H9 (cell line): ENCODE measurements around the gene EPB41L4B. TPM values are rescaled to one million over a fixed set of nuclear protein-coding genes. Genes with fewer than 3 reads are reported as not detected.

Experiments
- DNase-seq: peaks from one replicate; pipeline ENCODE4 v3.0.0-alpha.2; 2017
- H2AFZ ChIP-seq: one replicate; pipeline ENCODE4 v1.6.1; 2013; ENCODE audit warnings: mild to moderate bottlenecking, low read length, control low read depth, moderate library complexity
- H2AK5ac ChIP-seq: 2 replicates; pipeline ENCODE4 v1.6.1; 2013; ENCODE audit warnings: low read length, control low read depth, mixed read lengths; ENCODE audit not compliant: insufficient read length
- H2BK120ac ChIP-seq: one replicate; pipeline ENCODE4 v1.6.1; 2013; ENCODE audit warnings: low read depth, mild to moderate bottlenecking, low read length, control low read depth, inconsistent platforms; ENCODE audit not compliant: poor library complexity, severe bottlenecking
- H2BK12ac ChIP-seq: 2 replicates; pipeline ENCODE4 v1.6.1; 2013; ENCODE audit warnings: low read length, control low read depth, mixed read lengths, low read depth; ENCODE audit not compliant: insufficient read length
- H2BK15ac ChIP-seq: 2 replicates; pipeline ENCODE4 v1.6.1; 2013; ENCODE audit warnings: low read depth, low read length, control low read depth
- H2BK20ac ChIP-seq: one replicate; pipeline ENCODE4 v1.6.1; 2013; ENCODE audit warnings: low read depth, mild to moderate bottlenecking, low read length, control low read depth, inconsistent platforms; ENCODE audit not compliant: poor library complexity, severe bottlenecking
- H2BK5ac ChIP-seq: 2 replicates; pipeline ENCODE4 v1.6.1; 2013; ENCODE audit warnings: low read length, control low read depth, mixed read lengths; ENCODE audit not compliant: insufficient read length
- H3K14ac ChIP-seq: 2 replicates; pipeline ENCODE4 v1.6.1; 2013; ENCODE audit warnings: low read length, control low read depth; ENCODE audit not compliant: insufficient read depth
- H3K18ac ChIP-seq: 2 replicates; pipeline ENCODE4 v1.6.1; 2013; ENCODE audit warnings: low read depth, mild to moderate bottlenecking, mixed read lengths, low read length, control low read depth; ENCODE audit not compliant: insufficient read length
- H3K23ac ChIP-seq: 2 replicates; pipeline ENCODE4 v1.6.1; 2013; ENCODE audit warnings: low read length, control low read depth, mixed read lengths, low read depth; ENCODE audit not compliant: insufficient read length
- H3K23me2 ChIP-seq: 2 replicates; pipeline ENCODE4 v1.6.1; 2013; ENCODE audit warnings: low read depth, mild to moderate bottlenecking, mixed read lengths, low read length, control low read depth; ENCODE audit not compliant: insufficient read length, poor library complexity, severe bottlenecking
- H3K27ac ChIP-seq: 2 replicates; pipeline ENCODE4 v1.5.1; 2013; ENCODE audit warnings: low read length, control low read depth, mixed read lengths, low read depth; ENCODE audit not compliant: insufficient read length
- H3K27me3 ChIP-seq: 2 replicates; pipeline ENCODE4 v1.6.1; 2013; ENCODE audit warnings: low read length, control low read depth, inconsistent platforms; ENCODE audit not compliant: insufficient read depth
- H3K4ac ChIP-seq: 2 replicates; pipeline ENCODE4 v1.6.1; 2013; ENCODE audit warnings: low read depth, mild to moderate bottlenecking, control low read depth, inconsistent platforms, low read length, moderate library complexity
- H3K4me1 ChIP-seq: 2 replicates; pipeline ENCODE4 v1.6.1; 2013; ENCODE audit warnings: low read length, control low read depth, inconsistent platforms; ENCODE audit not compliant: insufficient read depth
- H3K4me2 ChIP-seq: 2 replicates; pipeline ENCODE4 v1.6.1; 2013; ENCODE audit warnings: low read length, control low read depth, mixed read lengths; ENCODE audit not compliant: insufficient read length, insufficient read depth
- H3K56ac ChIP-seq: 2 replicates; pipeline ENCODE4 v1.6.1; 2013; ENCODE audit warnings: low read depth, mild to moderate bottlenecking, mixed read lengths, low read length, control low read depth; ENCODE audit not compliant: insufficient read length
- H3K79me1 ChIP-seq: 2 replicates; pipeline ENCODE4 v1.6.1; 2013; ENCODE audit warnings: low read depth, mild to moderate bottlenecking, moderate library complexity, low read length, control low read depth, inconsistent platforms; ENCODE audit not compliant: insufficient read depth, poor library complexity, severe bottlenecking
- H3K79me2 ChIP-seq: 2 replicates; pipeline ENCODE4 v1.6.1; 2013; ENCODE audit warnings: low read length, control low read depth, inconsistent platforms; ENCODE audit not compliant: insufficient read depth
- H3K9ac ChIP-seq: 2 replicates; pipeline ENCODE4 v1.6.1; 2013; ENCODE audit warnings: low read length, control low read depth, mixed read lengths; ENCODE audit not compliant: insufficient read length; ENCODE audit errors: extremely low read depth
- H3K9me3 ChIP-seq: one replicate; pipeline ENCODE4 v1.6.1; 2013; ENCODE audit warnings: low read depth, low read length, inconsistent platforms; ENCODE audit not compliant: control insufficient read depth
- H3T11ph ChIP-seq: one replicate; pipeline ENCODE4 v1.6.1; 2013; ENCODE audit warnings: mild to moderate bottlenecking, low read length, control low read depth, inconsistent platforms
- H4K20me1 ChIP-seq: one replicate; pipeline ENCODE4 v1.6.1; 2013; ENCODE audit not compliant: control insufficient read depth, insufficient read length, insufficient read depth
- H4K5ac ChIP-seq: 2 replicates; pipeline ENCODE4 v1.6.1; 2013; ENCODE audit warnings: low read depth, mild to moderate bottlenecking, mixed read lengths, low read length, control low read depth; ENCODE audit not compliant: insufficient read length
- H4K8ac ChIP-seq: replicated peaks from 2 replicates; pipeline ENCODE4 v1.6.1; 2013; ENCODE audit warnings: low read length, control low read depth, mixed read lengths, low read depth; ENCODE audit not compliant: insufficient read length
- H4K91ac ChIP-seq: 2 replicates; pipeline ENCODE4 v1.6.1; 2013; ENCODE audit warnings: low read depth, mild to moderate bottlenecking, moderate library complexity, mixed read lengths, low read length, control low read depth; ENCODE audit not compliant: insufficient read length
- H3K27ac Mint-ChIP-seq, 3 experiments: 2 replicates in 2 of 3; 3 replicates in 1 of 3; pipeline ENCODE4 v1.8.0; 2020 to 2021; ENCODE audit warnings: mixed read lengths in 3 of 3, mild to moderate bottlenecking in 1 of 3, moderate library complexity in 1 of 3
- H3K27me3 Mint-ChIP-seq: 2 replicates; pipeline ENCODE4 v1.8.0; 2021; ENCODE audit warnings: low read depth, mild to moderate bottlenecking, moderate library complexity, mixed read lengths
- H3K36me3 Mint-ChIP-seq, 3 experiments: 2 replicates in 2 of 3; 3 replicates in 1 of 3; pipeline ENCODE4 v1.8.0; 2020 to 2021; ENCODE audit warnings: low read depth in 3 of 3, mixed read lengths in 3 of 3; ENCODE audit not compliant: insufficient read depth in 1 of 3
- H3K4me1 Mint-ChIP-seq, 2 experiments: 2 replicates each; pipeline ENCODE4 v1.8.0; 2020; ENCODE audit warnings: mixed read lengths in 2 of 2
- H3K4me3 Mint-ChIP-seq, 2 experiments: 2 replicates in 1 of 2; 3 replicates in 1 of 2; pipeline ENCODE4 v1.8.0; 2020 to 2021; ENCODE audit warnings: mild to moderate bottlenecking in 2 of 2, mixed read lengths in 2 of 2, moderate library complexity in 1 of 2
- H3K9me3 Mint-ChIP-seq, 2 experiments: 2 replicates in 1 of 2; 3 replicates in 1 of 2; pipeline ENCODE4 v1.8.0; 2020; ENCODE audit warnings: mild to moderate bottlenecking in 2 of 2, mixed read lengths in 2 of 2, moderate library complexity in 1 of 2
- CTCF ChIP-seq: fragments of 200-600 bp; sonication (generic); conservative IDR thresholded peaks from 3 replicates; pipeline ENCODE4 v1.8.0; 2021; ENCODE audit warnings: antibody characterized with exemption, mild to moderate bottlenecking
- WGBS: extraction: QIAGEN DNeasy Blood & Tissue Kit; methylation state at CpG from one replicate; pipeline ENCODE4 v1.1.7; 2013; ENCODE audit warnings: missing lambda C conversion rate, low lambda C conversion rate, mixed read lengths; ENCODE audit not compliant: insufficient read length; ENCODE audit errors: extremely low coverage; 5-methylcytosine and 5-hydroxymethylcytosine counted together
- total RNA-seq: library from RNA; stranded (reverse); gene quantifications from 2 replicates; pipeline ENCODE4 v1.2.1, GENCODE V29; 2021

The EPB41L4B gene
- total RNA-seq, 1 experiment from 2014 or later = 18.9 TPM

DNA sequence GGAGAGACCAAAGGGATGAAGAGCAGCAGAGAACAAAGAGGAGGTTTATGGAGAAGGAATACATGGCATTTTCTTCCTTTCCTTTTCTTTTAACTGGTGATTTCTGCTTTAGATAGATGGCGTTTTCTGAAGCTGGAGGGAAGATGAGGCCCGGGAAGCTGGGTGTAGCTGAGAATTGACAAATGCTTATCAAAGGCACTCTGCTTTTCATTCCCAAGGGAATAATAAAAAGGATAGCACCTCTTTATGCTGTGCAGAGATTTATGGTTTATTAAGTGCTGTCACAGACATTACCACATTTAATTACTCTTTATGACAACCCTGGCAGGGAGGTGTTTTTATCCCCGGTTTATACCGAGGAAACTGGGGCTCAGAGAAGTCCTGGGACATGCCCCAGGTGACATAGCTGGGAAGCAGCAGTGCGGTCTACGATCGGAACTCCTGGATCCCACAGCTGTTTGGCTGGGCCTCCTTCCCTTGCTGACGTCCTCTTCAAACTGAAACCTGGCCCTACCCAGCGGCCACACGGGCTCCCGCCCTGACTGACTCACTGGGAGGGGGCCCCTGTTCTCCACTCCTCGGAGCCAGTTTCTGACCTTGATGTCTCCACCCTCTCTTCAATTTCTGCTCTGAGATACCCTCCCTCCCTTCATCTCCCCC, 8.2 kb upstream of the EPB41L4B start:
- Histone ChIP-seq H3K4me1 (no peaks in the 10 kb centered on the region; the same call in 1 of the 2 replicates), H4K91ac (no peak overlapping the region), H3K9me3 (no peaks in the 10 kb centered on the region), H4K20me1 (no peaks in the 10 kb centered on the region), H3K23ac (no peak overlapping the region), H3K23me2 (no peaks in the 10 kb centered on the region), H3K14ac (no peak overlapping the region), H3K79me2 (no peaks in the 10 kb centered on the region), H3K56ac (no peak overlapping the region), H3K18ac (no peak overlapping the region), H2BK120ac (no peak overlapping the region), H3K4me2 (no peak overlapping the region), H3K9ac (no peak overlapping the region), H2BK15ac (no peak overlapping the region), H2AK5ac (no peak overlapping the region), H4K5ac (no peak overlapping the region), H3K4ac (no peak overlapping the region), H3T11ph (no peak overlapping the region), H2AFZ (no peak overlapping the region), H2BK5ac (no peak overlapping the region), H4K8ac (no peak overlapping the region), H2BK12ac (no peak overlapping the region), H3K27ac (no peak overlapping the region), H3K79me1 (no peaks in the 10 kb centered on the region), H3K27me3 (no peaks in the 10 kb centered on the region), H2BK20ac (no peak overlapping the region)
- no CpG with 5 or more reads among the region's 12 CpGs for whole genome bisulfite sequencing
- no peaks in the 10 kb centered on the region for H3K9me3 Mint-ChIP-seq
- no peaks in the 10 kb centered on the region for H3K36me3 Mint-ChIP-seq
- peak; percentile 45 for DNase-seq
- peak overlapping the region in 1 of 3 experiments; percentile 70; a peak in 3 of 7 replicates for H3K27ac Mint-ChIP-seq
- no peak for TF ChIP-seq CTCF
- no peaks in the 10 kb centered on the region for H3K27me3 Mint-ChIP-seq
- peaks cover 17 to 20% of the 10 kb centered on the region in 2 experiments for H3K4me1 Mint-ChIP-seq
- H3K4me3 Mint-ChIP-seq = no peak overlapping the region
